ENCODE measurements around the gene ULK4. TPM values are rescaled to one million over a fixed set of nuclear protein-coding genes. Genes with fewer than 3 reads are reported as not detected.
"Not testable (repeated sequence)": the region's sequence is repeated elsewhere in the genome, so short reads cannot be mapped to it uniquely, and the experiment has no call there.

ULK4 gene
- total RNA-seq, 4 donors from 2014 or later = 3.2 to 18.7 (median 12.6) TPM

GRCh38 chr3:41987627-41988026 lies 25.7 kb upstream of the ULK4 start:
- no peak for DNase-seq (ENCODE audit: low spot score in 2 of 2)
- no peak for TF ChIP-seq CTCF (IDR thresholded peaks at IDR 0.05)
- no peak for TF ChIP-seq POLR2A (IDR thresholded peaks at IDR 0.05)
- intact Hi-C loops (cut with DNase I; ENCODE audit: low total_unique reads) = no loop called here
- WGBS, 2 donors = 89 to 94% methylated on average over 5 of the region's 5 CpGs
- no peak overlapping the region for H3K4me3 ChIP-seq (ENCODE audit: low read depth, poor library complexity, severe bottlenecking)

GRCh38 chr3:41986561-41986960 lies 24.7 kb upstream of the ULK4 start:
- TF ChIP-seq CTCF (IDR thresholded peaks at IDR 0.05) = no peak
- no peak for TF ChIP-seq POLR2A (IDR thresholded peaks at IDR 0.05)
- 76 to 84% methylated on average over 2 of the region's 2 CpGs for WGBS, 2 donors
- DNase-seq (ENCODE audit: low spot score in 2 of 2) = no peak
- intact Hi-C loops (cut with DNase I; ENCODE audit: low total_unique reads) = no loop called here
- H3K4me3 ChIP-seq (ENCODE audit: low read depth, poor library complexity, severe bottlenecking) = no peak overlapping the region

GRCh38 chr3:41985018-41985417 lies 23.1 kb upstream of the ULK4 start:
- TF ChIP-seq POLR2A (IDR thresholded peaks at IDR 0.05) (no peak), CTCF (IDR thresholded peaks at IDR 0.05) (no peak)
- intact Hi-C loops (cut with DNase I; ENCODE audit: low total_unique reads) = no loop called here
- H3K4me3 ChIP-seq (ENCODE audit: low read depth, poor library complexity, severe bottlenecking) = no peak overlapping the region
- no peak for DNase-seq (ENCODE audit: low spot score in 2 of 2)
- WGBS, 2 donors = 68 to 86% methylated on average over 1 of the region's 1 CpG

GRCh38 chr3:41983091-41983490 lies 21.2 kb upstream of the ULK4 start:
- H3K4me3 ChIP-seq (ENCODE audit: low read depth, poor library complexity, severe bottlenecking); intact Hi-C loops (cut with DNase I; ENCODE audit: low total_unique reads); DNase-seq (ENCODE audit: low spot score in 2 of 2): not testable (repeated sequence)
- 92 to 99% methylated on average over 13 to 14 of the region's 32 CpGs for WGBS, 2 donors

GRCh38 chr3:41977401-41977800 lies 15.5 kb upstream of the ULK4 start:
- DNase-seq (ENCODE audit: low spot score in 2 of 2); intact Hi-C loops (cut with DNase I; ENCODE audit: low total_unique reads); H3K4me3 ChIP-seq (ENCODE audit: low read depth, poor library complexity, severe bottlenecking): not testable (repeated sequence)
- 55 to 56% methylated on average over 5 of the region's 5 CpGs for WGBS, 2 donors

- WGBS, 2 donors = 65 to 74% methylated on average over 6 of the region's 6 CpGs
- no peak for DNase-seq (ENCODE audit: low spot score in 2 of 2)
- intact Hi-C loops (cut with DNase I; ENCODE audit: low total_unique reads) = no loop called here
- no peak overlapping the region for H3K4me3 ChIP-seq (ENCODE audit: low read depth, poor library complexity, severe bottlenecking)
- no peak for TF ChIP-seq CTCF (IDR thresholded peaks at IDR 0.05)
- TF ChIP-seq POLR2A (IDR thresholded peaks at IDR 0.05) = no peak
Observed at GRCh38 chr3:41975416-41976103, 13.7 kb upstream of the ULK4 start.

GRCh38 chr3:41974223-41974622 lies 12.3 kb upstream of the ULK4 start:
- TF ChIP-seq CTCF (IDR thresholded peaks at IDR 0.05) (no peak), POLR2A (IDR thresholded peaks at IDR 0.05) (no peak)
- intact Hi-C loops (cut with DNase I; ENCODE audit: low total_unique reads) = no loop called here
- H3K4me3 ChIP-seq (ENCODE audit: low read depth, poor library complexity, severe bottlenecking) = no peak overlapping the region
- DNase-seq (ENCODE audit: low spot score in 2 of 2) = no peak
- 92 to 97% methylated on average over 2 of the region's 2 CpGs for WGBS, 2 donors

All from lower leg skin (tissue), 4 donors.